ENCODE data around the gene CPLX1. TPM values are rescaled to one million over a fixed set of nuclear protein-coding genes. Genes with fewer than 3 reads are reported as not detected.
A peak's percentile ranks its signal among the peaks of the same experiment; 100 is the strongest.

CPLX1 gene
- total and polyA plus RNA-seq, 12 donors = 1.5 to 10.8 (median 2.3) TPM

DNA sequence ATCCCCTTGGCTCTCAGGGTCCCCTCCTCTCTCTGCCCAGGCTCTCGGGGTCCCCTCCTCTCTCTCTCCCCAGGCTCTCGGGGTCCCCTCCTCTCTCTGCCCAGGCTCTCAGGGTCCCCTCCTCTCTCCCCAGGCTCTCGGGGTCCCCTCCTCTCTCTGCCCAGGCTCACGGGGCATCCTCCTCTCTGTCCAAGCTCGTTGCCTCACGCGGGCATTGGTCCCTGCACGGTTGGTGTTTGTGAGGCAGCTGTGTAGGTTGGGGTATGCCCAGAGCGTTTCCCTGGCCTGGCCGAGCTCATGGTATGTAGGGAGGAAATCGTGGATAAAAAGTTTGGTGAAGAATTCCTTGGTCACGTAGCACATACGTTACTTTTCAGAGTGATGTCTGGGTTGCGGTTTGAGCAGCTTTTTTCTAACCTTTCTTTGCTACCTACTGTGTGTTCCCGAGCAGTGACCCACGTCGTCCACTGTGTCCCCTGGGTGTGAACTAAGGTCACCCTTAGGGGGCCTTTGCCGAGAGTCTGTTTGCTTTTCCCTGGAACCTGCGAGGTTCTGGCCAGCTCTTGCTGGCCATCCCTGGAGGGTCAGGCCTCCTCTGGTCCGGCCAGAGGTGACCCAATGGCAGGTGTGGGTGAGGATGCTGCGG is 83.7 kb downstream of the CPLX1 start:
- Histone ChIP-seq H3K27ac (no peak overlapping the region), H3K36me3 (peaks cover 0 to 67% (median 26%) of the 10 kb centered on the region in 9 donors), H3K4me1 (no peaks in the 10 kb centered on the region), H3K9me3 (no peaks in the 10 kb centered on the region), H3K4me3 (no peak overlapping the region), H3K27me3 (no peaks in the 10 kb centered on the region)
- WGBS, 2 donors = 82 to 83% methylated on average over 21 of the region's 21 CpGs
- DNase-seq (no peak), ATAC-seq (peak in 4 of 8 donors; percentile 21 to 35 (median 31))
- intact Hi-C loops (cut with DNase I) = loop anchor here in 2 of 10 donors (5.0 to 10.0 kb wide), 3 partner anchors 153 to 255 kb away; no protein-coding TSS in a partner anchor
- TF ChIP-seq, protein P1, sequence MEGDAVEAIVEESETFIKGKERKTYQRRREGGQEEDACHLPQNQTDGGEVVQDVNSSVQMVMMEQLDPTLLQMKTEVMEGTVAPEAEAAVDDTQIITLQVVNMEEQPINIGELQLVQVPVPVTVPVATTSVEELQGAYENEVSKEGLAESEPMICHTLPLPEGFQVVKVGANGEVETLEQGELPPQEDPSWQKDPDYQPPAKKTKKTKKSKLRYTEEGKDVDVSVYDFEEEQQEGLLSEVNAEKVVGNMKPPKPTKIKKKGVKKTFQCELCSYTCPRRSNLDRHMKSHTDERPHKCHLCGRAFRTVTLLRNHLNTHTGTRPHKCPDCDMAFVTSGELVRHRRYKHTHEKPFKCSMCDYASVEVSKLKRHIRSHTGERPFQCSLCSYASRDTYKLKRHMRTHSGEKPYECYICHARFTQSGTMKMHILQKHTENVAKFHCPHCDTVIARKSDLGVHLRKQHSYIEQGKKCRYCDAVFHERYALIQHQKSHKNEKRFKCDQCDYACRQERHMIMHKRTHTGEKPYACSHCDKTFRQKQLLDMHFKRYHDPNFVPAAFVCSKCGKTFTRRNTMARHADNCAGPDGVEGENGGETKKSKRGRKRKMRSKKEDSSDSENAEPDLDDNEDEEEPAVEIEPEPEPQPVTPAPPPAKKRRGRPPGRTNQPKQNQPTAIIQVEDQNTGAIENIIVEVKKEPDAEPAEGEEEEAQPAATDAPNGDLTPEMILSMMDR (IDR thresholded peaks at IDR 0.05) = no peak

DNA sequence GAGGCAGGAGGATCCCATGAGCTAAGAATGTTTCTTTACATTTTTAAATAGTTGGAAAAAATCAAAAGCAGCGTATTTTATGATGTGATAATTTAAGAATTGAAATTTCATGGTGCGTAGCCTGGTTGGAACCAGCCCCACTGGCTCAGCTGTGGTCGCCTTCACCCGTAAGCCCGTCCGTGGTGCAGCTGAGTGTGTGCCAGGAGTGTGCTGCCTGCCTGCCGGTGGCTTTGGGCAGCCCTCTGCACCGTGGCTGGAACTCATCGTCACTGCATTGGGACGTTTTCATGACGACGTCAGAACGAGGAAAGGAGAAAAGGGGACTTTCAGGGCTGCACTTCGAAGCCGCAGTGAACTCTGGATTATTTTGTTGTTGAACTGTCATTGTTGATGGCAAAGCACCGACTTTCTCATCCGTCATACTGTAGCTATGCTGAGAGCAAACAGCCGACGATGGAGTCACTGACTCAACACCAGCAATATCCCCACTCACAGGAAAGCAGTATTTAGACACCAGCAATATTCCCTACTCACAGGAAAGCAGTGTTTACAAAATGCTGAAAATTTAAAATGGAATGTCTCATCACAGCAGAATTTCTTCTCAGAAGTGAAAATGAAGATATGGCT is 85.2 kb downstream of the CPLX1 start:
- no peaks in the 10 kb centered on the region for H3K4me1 ChIP-seq
- no peaks in the 10 kb centered on the region for H3K27me3 ChIP-seq
- no peak for ATAC-seq
- no peaks in the 10 kb centered on the region for H3K9me3 ChIP-seq
- TF ChIP-seq, protein P1 (IDR thresholded peaks at IDR 0.05) = no peak
- DNase-seq = no peak
- no peak overlapping the region for H3K27ac ChIP-seq
- H3K36me3 ChIP-seq = peaks cover 0 to 79% (median 31%) of the 10 kb centered on the region in 9 donors
- no peak overlapping the region for H3K4me3 ChIP-seq
- intact Hi-C loops (cut with DNase I) = loop anchor here in 2 of 10 donors (5.0 to 10.0 kb wide), 3 partner anchors 154 to 257 kb away; no protein-coding TSS in a partner anchor
- WGBS, 2 donors = 85 to 87% methylated on average over 19 of the region's 19 CpGs

DNA sequence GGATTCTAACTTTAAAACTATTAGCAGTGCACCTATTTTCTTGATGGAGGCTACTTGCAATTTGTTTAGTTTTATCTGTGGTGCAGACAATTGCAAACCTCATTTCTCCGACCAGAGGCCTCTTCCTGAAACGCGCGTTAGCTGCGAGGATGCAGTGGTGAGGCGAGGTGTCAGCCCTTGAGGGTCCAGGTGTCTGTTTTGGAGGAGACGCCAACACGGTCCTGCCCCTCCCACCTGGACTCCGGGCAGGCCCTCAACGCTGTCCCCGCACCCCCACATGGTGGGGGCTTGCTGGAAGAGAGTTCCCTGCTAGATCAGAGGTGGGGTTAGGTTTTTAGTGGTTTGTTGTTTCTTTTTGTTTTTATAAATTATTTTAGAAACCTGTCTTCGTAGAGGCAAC is 85.9 kb downstream of the CPLX1 start:
- ATAC-seq (no peak), DNase-seq (no peak)
- no peak overlapping the region for H3K27ac ChIP-seq
- no peak overlapping the region for H3K4me3 ChIP-seq
- WGBS, 2 donors = 91 to 92% methylated on average over 12 of the region's 12 CpGs
- peaks cover under 1 to 86% (median 37%) of the 10 kb centered on the region in 9 donors for H3K36me3 ChIP-seq
- no peaks in the 10 kb centered on the region for H3K4me1 ChIP-seq
- H3K9me3 ChIP-seq = no peaks in the 10 kb centered on the region
- intact Hi-C loops (cut with DNase I) = loop anchor here in 2 of 10 donors (5.0 to 10.0 kb wide), 3 partner anchors 155 to 257 kb away; no protein-coding TSS in a partner anchor
- TF ChIP-seq, protein P1 (IDR thresholded peaks at IDR 0.05) = no peak
- no peaks in the 10 kb centered on the region for H3K27me3 ChIP-seq

DNA sequence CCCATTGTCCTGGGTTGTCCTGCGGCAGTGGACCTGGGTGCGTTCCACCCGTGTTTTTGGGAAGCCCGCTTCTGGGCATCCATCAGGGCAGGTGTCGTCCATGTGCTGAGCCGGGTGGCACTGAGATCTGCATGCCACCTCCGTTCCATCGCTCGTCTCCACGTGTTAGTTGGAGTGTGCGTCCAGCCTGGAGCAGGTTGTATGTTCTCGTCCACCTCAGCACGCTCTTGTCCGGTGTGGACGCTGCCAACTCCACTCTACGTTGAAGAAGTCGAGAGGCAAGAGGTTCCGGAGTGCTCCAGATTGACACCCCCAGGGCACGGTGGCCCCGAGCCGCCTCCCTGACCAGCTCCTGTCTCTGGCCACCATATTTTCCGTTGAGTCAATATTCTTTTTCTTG is 86.4 kb downstream of the CPLX1 start:
- WGBS, 2 donors = 96 to 98% methylated on average over 22 of the region's 22 CpGs
- intact Hi-C loops (cut with DNase I) = no loop called here
- Histone ChIP-seq H3K27ac (no peak overlapping the region), H3K36me3 (peaks cover 4 to 91% (median 41%) of the 10 kb centered on the region in 9 donors), H3K9me3 (no peaks in the 10 kb centered on the region), H3K27me3 (no peaks in the 10 kb centered on the region), H3K4me1 (no peaks in the 10 kb centered on the region), H3K4me3 (no peak overlapping the region)
- DNase-seq (no peak), ATAC-seq (no peak)
- TF ChIP-seq, protein P1 (IDR thresholded peaks at IDR 0.05) = no peak

Data from heart right ventricle (tissue), 16 donors.